Effector memory CD4-positive, alpha-beta T cell (primary cell): ENCODE data around the gene SSTR5.

Experiments used
- DNase-seq, 3 donors: peaks; one replicate each; pipeline ENCODE4 v3.0.0-alpha.2; 2020
- H3K27ac ChIP-seq: 2 replicates; pipeline ENCODE4 v1.7.0; 2013; ENCODE audit warnings: mild to moderate bottlenecking, low read length, moderate library complexity; ENCODE audit not compliant: insufficient read depth, poor library complexity, severe bottlenecking
- H3K27me3 ChIP-seq: replicated peaks from 2 replicates; pipeline ENCODE4 v1.7.0; 2013; ENCODE audit warnings: mild to moderate bottlenecking, low read length; ENCODE audit not compliant: insufficient read depth, control insufficient read depth, poor library complexity, severe bottlenecking
- H3K36me3 ChIP-seq: 2 replicates; pipeline ENCODE4 v1.7.0; 2013; ENCODE audit warnings: mild to moderate bottlenecking, low read length, moderate library complexity; ENCODE audit not compliant: control insufficient read depth, insufficient read depth
- H3K4me1 ChIP-seq: 2 replicates; pipeline ENCODE4 v1.7.0; 2013; ENCODE audit warnings: low read length, mild to moderate bottlenecking; ENCODE audit not compliant: control insufficient read depth, insufficient read depth, poor library complexity, severe bottlenecking
- H3K4me3 ChIP-seq: 2 replicates; pipeline ENCODE4 v1.7.0; 2013; ENCODE audit warnings: low read length, low read depth, mild to moderate bottlenecking; ENCODE audit not compliant: insufficient read depth, poor library complexity, severe bottlenecking
- H3K9me3 ChIP-seq: 2 replicates; pipeline ENCODE4 v1.7.0; 2013; ENCODE audit warnings: mild to moderate bottlenecking, low read length, moderate library complexity; ENCODE audit not compliant: control insufficient read depth

Gene SSTR5

DNA sequence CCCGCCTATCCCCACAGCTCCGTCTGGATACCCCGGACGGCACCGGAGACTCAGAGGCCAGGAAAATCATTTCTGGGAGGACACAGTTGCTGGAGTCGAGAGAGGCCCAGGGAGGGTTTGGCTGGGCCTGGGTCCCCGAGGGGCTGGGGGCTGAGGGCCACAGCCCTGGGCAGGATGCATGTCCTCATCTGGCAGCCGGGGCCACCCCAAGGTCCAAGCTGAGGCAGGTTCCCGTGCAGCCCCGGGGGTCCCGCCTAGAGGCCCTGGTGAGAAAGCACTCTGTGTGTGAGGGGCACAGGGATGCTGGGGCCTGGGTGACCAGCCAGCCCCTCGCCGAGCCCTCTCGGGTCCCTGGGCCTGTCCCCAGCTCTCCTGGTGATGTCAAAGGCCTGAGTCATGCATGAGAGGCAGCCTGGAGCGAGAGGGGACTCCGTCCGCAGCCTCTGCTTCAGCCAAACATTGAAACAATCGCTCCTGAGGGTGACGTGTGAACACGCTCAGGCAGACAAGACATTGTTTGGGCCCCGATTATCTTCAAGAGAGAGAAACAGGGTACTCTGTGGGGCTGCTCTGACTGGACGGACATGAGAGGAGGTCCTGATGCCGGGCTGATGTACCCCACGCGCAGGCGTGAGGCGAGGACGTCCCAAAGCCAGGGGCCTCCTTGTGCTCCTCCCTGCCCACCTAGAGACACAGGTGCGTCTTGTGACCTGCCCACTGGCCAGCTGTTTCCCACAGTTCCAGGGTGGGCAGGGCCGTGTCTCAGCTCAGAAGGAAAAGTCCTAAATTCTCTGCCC lies 49.3 kb downstream of the SSTR5 start:
- H3K27me3 ChIP-seq, result peaks cover 4% of the 10 kb centered on the region
- DNase-seq, result no peak

DNA sequence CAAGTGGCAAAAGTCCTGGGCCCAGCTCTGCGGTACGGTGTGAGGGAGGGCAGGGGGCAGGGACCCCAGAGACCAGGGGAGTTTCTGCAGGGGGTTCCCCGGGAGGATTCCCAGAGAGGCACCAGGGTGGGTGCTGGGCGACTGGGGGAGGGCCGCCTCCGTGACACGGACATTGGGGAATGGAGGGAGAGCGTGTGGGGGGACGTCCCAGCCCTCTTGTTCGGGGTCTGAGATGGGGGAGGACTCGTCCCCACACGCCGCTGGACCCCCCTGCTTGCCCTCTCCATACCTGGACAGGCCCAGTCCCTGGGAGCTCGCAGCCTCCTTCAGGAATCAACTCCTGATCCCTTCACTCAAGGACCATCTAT lies 49.8 kb downstream of the SSTR5 start:
- no peak for DNase-seq
- Histone ChIP-seq H3K9me3 (no peaks in the 10 kb centered on the region), H3K4me1 (no peaks in the 10 kb centered on the region), H3K36me3 (no peaks in the 10 kb centered on the region), H3K4me3 (no peak overlapping the region), H3K27me3 (peaks cover under 1% of the 10 kb centered on the region), H3K27ac (no peak overlapping the region)

More for the DNA sequence above, 49.3 kb downstream of the SSTR5 start:
- Histone ChIP-seq H3K36me3 (no peaks in the 10 kb centered on the region), H3K9me3 (no peaks in the 10 kb centered on the region), H3K4me3 (no peak overlapping the region), H3K27ac (no peak overlapping the region), H3K4me1 (no peaks in the 10 kb centered on the region)

DNA sequence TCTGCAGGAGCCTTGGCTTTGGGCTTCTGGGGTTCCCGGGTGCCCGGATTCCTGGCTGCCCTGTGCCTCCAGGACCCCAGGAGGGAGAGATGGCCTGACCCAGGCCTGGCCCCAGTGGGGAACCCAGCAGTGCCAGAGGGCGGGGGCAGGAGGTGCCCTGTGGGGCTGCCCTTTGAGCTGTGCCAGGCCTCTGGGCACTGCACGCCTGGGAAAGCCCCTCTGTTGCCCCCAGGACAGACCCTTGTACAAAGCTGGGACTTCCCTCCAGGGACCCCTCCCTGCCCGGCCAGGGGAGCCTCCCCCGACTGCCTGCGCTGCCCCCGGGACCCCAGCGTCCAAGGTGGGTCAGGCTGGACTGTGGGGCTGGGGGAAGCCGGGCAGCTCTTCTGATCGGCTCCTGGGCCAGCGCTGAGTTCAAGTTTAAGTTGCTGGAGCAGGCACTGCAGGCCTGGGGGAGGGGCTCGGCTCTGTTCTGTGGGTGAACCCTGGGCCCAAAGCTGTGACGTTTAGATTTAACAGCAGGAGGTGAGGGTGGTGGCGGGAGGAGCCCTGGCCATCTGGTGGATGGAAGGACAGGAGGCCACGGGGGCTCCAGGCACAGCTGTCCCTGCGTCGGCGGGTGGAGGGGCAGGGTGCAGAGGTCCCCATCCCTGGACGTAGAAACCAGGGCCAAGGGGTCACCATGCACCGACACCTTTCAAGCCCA lies 51.1 kb downstream of the SSTR5 start:
- Histone ChIP-seq H3K9me3 (no peaks in the 10 kb centered on the region), H3K36me3 (no peaks in the 10 kb centered on the region), H3K4me3 (no peak overlapping the region), H3K4me1 (no peaks in the 10 kb centered on the region), H3K27ac (no peak overlapping the region), H3K27me3 (no peaks in the 10 kb centered on the region)
- DNase-seq, result no peak

DNA sequence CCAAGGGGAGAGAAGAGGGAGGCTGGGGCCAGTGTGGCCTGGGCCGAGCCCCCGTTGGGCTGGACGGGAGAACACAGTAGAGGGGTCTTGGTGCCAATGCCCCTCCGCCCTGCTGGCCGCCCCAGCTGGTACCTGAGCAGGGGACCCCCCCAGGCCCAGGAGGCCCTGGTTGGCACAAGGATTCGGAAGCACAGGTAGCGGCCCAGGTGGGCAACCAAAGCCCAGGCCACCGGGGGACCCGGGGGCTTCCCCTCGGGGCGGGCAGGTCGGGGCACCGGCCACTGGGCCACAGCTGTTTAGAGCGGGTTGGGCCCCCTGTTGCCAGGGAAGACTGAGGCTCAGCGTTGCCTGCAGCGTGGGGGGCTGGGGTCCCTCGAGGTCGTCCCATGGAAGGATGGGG lies 51.7 kb downstream of the SSTR5 start:
- Histone ChIP-seq H3K27me3 (no peaks in the 10 kb centered on the region), H3K9me3 (no peaks in the 10 kb centered on the region), H3K36me3 (no peaks in the 10 kb centered on the region), H3K4me1 (no peaks in the 10 kb centered on the region), H3K27ac (no peak overlapping the region), H3K4me3 (no peak overlapping the region)
- no peak for DNase-seq

DNA sequence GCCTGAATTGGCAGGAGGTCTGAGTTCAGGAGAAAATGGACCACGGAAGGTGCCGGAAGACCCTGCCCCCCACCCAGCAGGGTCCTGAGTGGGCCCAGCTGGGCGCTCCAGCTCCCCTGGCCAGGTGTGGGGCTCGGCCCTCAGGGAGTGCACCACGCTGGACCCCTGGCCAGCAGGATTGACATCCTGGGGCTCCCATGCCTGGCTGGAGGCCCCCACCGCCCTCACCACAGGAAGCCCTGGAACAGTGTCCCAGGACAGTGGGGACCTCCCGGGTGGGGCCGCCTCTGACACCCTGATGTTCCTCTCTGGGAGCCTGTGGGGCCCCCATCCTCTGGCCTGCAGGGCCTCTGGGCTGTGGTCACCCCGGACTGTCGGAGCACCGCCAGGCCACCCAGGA lies 52.2 kb downstream of the SSTR5 start:
- Histone ChIP-seq H3K36me3 (no peaks in the 10 kb centered on the region), H3K27me3 (no peaks in the 10 kb centered on the region), H3K4me3 (no peak overlapping the region), H3K4me1 (no peaks in the 10 kb centered on the region), H3K9me3 (no peaks in the 10 kb centered on the region), H3K27ac (no peak overlapping the region)
- DNase-seq, result no peak

DNA sequence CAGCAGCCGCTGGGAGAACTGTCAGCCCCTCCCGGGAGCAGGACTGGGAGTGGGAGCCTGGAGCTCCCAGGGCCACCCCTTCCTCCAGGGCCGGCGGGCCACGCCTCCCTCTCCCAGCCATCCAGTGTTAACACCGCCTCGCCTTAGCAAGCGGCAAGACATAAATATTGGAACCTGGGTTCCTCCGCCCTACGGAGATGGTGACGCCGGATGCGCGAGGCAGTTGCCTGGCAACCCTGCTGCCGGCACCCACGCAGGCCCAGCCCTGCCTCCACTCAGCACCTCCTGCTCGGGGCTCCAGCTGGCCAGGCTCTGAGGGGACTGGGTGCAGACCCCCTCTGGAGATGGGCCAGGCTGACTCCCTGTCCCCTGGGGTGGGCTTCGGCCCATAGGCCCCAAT lies 52.9 kb downstream of the SSTR5 start:
- H3K4me1 ChIP-seq, result no peaks in the 10 kb centered on the region
- no peaks in the 10 kb centered on the region for H3K36me3 ChIP-seq
- DNase-seq, result no peak
- no peaks in the 10 kb centered on the region for H3K27me3 ChIP-seq
- no peak overlapping the region for H3K4me3 ChIP-seq
- H3K27ac ChIP-seq, result no peak overlapping the region
- no peaks in the 10 kb centered on the region for H3K9me3 ChIP-seq

DNA sequence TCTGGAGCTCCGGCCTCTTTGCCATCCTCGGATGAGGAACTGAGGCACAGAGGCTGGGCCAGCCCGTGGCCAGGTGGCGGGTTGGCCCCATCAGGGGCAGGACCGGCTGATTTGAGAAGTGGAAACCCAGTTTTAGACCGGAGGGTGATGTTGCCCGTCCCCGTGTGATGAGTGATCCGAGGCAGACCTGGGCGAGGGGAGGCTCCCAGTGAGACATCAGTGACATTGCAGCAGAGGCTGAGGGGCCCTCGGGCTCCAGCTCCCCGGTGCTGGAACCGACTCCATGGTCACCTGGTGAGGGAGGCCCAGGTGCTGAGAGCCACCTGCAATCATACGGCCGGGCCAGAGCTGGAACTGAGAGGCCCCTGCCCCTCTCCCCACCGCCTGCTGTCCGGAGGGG lies 53.5 kb downstream of the SSTR5 start:
- Histone ChIP-seq H3K27me3 (no peaks in the 10 kb centered on the region), H3K4me3 (no peak overlapping the region)

DNA sequence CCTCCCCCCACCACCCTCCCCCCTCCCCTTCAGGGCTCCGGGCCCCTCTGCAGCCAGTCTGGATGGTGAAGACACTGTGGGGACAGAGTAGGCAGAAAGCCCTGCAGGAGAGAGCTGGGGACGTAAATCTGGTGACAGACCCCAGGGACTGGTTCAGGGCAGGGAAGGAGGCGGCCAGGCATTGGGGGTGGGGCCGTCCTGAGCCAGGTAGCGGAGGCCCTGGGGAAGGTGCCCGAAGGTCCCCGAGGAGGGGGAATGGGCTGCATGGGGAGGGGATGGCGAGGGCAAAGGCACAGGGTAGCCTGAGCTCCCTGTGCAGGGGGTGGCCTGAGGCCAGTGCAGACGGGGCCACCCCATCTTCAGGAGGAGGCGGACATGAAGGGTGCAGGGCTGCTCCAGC lies 54.0 kb downstream of the SSTR5 start:
- Histone ChIP-seq H3K36me3 (no peaks in the 10 kb centered on the region), H3K27me3 (no peaks in the 10 kb centered on the region), H3K4me3 (no peak overlapping the region), H3K27ac (no peak overlapping the region), H3K4me1 (no peaks in the 10 kb centered on the region), H3K9me3 (no peaks in the 10 kb centered on the region)
- DNase-seq, result no peak

More for the DNA sequence above, 53.5 kb downstream of the SSTR5 start:
- no peaks in the 10 kb centered on the region for H3K36me3 ChIP-seq
- no peak for DNase-seq
- H3K4me1 ChIP-seq, result no peaks in the 10 kb centered on the region
- H3K9me3 ChIP-seq, result no peaks in the 10 kb centered on the region
- no peak overlapping the region for H3K27ac ChIP-seq

DNA sequence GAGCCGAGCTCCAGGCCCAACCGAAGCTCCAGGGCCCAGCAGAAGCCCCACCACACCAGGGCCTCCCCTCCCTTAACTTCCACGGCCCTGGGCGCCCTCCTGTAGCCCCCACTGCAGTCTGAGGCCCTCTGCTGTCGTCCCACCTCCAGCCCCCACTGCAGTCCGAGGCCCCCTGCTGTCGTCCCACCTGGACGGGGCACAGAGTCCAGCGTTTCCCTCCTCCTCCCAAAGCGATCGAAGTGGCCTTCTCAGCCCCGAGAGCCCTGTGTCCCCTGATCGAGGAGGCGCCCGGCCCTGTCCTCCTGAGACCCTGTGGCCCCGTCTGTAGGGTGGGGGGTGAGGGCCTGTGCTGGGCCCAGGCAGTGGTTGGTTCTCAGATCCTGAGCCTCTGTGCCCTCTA lies 54.6 kb downstream of the SSTR5 start:
- H3K27ac ChIP-seq, result no peak overlapping the region
- H3K27me3 ChIP-seq, result no peaks in the 10 kb centered on the region
- no peak for DNase-seq
- no peaks in the 10 kb centered on the region for H3K4me1 ChIP-seq
- no peaks in the 10 kb centered on the region for H3K36me3 ChIP-seq
- no peak overlapping the region for H3K4me3 ChIP-seq
- no peaks in the 10 kb centered on the region for H3K9me3 ChIP-seq

DNA sequence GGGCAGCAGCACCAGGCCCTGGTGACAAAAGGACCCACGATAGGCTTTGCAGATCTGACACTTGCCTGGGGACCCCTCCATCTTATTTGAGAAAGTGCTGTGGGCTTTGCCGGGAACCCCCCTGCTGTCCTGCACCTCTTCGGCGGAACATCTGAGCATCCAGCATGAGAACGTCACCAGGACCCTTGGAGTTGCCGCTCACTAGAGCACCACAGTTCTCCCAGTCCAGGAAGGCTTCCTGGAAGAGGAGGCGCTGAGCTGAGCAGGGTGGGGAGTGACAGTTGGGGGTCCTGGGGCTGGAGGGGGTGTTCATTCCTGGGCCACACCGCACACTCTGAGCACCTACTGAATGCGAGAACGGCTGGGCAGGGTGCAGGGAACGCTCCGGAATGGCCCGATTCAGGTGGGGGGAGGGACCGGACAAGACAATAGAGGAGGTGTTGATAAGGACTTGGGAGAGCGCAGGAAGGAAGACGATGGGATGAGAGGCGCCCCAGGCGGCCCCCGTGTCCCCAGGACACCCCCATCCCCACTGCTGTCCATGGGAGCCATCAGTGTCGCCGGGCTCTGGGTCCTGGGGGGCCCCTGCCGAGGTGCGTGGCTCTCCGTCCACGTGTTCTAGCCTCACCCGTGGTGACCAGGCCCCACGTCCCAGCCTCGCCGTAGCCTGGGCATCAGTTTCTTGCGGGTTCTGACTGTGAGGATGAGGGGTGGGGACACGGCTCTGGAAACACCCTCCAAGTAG lies 55.6 kb downstream of the SSTR5 start:
- Histone ChIP-seq H3K4me1 (no peaks in the 10 kb centered on the region), H3K27ac (no peak overlapping the region), H3K9me3 (no peaks in the 10 kb centered on the region), H3K4me3 (no peak overlapping the region), H3K27me3 (no peaks in the 10 kb centered on the region), H3K36me3 (no peaks in the 10 kb centered on the region)
- no peak for DNase-seq
